Measurements from ENCODE around the gene CNBD2.

DNA sequence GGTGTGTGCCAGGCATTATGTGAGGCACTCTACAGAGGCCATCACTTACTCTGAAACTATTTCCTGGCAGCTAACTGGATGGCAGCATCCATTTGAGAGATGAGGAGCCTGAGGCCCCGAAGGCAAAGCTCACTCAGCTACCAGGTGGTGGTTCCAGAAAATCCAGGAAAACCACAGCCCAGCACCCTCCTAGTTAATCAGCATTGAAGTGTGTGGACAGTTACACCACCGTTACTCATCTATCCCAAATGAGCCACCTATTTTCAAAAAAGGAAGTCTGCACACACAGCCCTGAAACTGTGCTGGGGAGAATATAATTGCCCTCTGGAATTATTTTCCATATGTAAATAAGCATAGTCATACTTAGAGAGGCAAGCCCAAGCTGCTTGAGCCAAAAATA is 67.4 kb downstream of the CNBD2 start:
- TF ChIP-seq, protein P1, sequence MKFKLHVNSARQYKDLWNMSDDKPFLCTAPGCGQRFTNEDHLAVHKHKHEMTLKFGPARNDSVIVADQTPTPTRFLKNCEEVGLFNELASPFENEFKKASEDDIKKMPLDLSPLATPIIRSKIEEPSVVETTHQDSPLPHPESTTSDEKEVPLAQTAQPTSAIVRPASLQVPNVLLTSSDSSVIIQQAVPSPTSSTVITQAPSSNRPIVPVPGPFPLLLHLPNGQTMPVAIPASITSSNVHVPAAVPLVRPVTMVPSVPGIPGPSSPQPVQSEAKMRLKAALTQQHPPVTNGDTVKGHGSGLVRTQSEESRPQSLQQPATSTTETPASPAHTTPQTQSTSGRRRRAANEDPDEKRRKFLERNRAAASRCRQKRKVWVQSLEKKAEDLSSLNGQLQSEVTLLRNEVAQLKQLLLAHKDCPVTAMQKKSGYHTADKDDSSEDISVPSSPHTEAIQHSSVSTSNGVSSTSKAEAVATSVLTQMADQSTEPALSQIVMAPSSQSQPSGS (CRISPR knock-in tag; IDR thresholded peaks at IDR 0.05; ENCODE audit: borderline replicate concordance, low read depth): no peak
- TF ChIP-seq ZNF416 (CRISPR knock-in tag; IDR thresholded peaks at IDR 0.05): no peak
- TF ChIP-seq SMAD4 (CRISPR knock-in tag; IDR thresholded peaks at IDR 0.05): no peak
- TF ChIP-seq, protein P2, sequence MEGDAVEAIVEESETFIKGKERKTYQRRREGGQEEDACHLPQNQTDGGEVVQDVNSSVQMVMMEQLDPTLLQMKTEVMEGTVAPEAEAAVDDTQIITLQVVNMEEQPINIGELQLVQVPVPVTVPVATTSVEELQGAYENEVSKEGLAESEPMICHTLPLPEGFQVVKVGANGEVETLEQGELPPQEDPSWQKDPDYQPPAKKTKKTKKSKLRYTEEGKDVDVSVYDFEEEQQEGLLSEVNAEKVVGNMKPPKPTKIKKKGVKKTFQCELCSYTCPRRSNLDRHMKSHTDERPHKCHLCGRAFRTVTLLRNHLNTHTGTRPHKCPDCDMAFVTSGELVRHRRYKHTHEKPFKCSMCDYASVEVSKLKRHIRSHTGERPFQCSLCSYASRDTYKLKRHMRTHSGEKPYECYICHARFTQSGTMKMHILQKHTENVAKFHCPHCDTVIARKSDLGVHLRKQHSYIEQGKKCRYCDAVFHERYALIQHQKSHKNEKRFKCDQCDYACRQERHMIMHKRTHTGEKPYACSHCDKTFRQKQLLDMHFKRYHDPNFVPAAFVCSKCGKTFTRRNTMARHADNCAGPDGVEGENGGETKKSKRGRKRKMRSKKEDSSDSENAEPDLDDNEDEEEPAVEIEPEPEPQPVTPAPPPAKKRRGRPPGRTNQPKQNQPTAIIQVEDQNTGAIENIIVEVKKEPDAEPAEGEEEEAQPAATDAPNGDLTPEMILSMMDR (IDR thresholded peaks at IDR 0.05): no peak
- TF ChIP-seq, protein P3, sequence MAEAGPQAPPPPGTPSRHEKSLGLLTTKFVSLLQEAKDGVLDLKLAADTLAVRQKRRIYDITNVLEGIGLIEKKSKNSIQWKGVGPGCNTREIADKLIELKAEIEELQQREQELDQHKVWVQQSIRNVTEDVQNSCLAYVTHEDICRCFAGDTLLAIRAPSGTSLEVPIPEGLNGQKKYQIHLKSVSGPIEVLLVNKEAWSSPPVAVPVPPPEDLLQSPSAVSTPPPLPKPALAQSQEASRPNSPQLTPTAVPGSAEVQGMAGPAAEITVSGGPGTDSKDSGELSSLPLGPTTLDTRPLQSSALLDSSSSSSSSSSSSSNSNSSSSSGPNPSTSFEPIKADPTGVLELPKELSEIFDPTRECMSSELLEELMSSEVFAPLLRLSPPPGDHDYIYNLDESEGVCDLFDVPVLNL (CRISPR knock-in tag; IDR thresholded peaks at IDR 0.05; ENCODE audit: borderline replicate concordance, low read depth): no peak
- TF ChIP-seq, protein P4, sequence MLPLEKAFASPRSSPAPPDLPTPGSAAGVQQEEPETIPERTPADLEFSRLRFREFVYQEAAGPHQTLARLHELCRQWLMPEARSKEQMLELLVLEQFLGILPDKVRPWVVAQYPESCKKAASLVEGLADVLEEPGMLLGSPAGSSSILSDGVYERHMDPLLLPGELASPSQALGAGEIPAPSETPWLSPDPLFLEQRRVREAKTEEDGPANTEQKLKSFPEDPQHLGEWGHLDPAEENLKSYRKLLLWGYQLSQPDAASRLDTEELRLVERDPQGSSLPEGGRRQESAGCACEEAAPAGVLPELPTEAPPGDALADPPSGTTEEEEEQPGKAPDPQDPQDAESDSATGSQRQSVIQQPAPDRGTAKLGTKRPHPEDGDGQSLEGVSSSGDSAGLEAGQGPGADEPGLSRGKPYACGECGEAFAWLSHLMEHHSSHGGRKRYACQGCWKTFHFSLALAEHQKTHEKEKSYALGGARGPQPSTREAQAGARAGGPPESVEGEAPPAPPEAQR (CRISPR knock-in tag; IDR thresholded peaks at IDR 0.05): no peak
- TF ChIP-seq, protein P5, sequence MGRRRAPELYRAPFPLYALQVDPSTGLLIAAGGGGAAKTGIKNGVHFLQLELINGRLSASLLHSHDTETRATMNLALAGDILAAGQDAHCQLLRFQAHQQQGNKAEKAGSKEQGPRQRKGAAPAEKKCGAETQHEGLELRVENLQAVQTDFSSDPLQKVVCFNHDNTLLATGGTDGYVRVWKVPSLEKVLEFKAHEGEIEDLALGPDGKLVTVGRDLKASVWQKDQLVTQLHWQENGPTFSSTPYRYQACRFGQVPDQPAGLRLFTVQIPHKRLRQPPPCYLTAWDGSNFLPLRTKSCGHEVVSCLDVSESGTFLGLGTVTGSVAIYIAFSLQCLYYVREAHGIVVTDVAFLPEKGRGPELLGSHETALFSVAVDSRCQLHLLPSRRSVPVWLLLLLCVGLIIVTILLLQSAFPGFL (CRISPR knock-in tag; IDR thresholded peaks at IDR 0.05; ENCODE audit: borderline replicate concordance): no peak
- TF ChIP-seq, protein P6, sequence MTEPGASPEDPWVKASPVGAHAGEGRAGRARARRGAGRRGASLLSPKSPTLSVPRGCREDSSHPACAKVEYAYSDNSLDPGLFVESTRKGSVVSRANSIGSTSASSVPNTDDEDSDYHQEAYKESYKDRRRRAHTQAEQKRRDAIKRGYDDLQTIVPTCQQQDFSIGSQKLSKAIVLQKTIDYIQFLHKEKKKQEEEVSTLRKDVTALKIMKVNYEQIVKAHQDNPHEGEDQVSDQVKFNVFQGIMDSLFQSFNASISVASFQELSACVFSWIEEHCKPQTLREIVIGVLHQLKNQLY (CRISPR knock-in tag; IDR thresholded peaks at IDR 0.05): no peak

All from WTC11 (cell line).